ENCODE data around the gene DAD1.
"Not testable (repeated sequence)": the region's sequence is repeated elsewhere in the genome, so short reads cannot be mapped to it uniquely, and the experiment has no call there.

Gene DAD1

DNA sequence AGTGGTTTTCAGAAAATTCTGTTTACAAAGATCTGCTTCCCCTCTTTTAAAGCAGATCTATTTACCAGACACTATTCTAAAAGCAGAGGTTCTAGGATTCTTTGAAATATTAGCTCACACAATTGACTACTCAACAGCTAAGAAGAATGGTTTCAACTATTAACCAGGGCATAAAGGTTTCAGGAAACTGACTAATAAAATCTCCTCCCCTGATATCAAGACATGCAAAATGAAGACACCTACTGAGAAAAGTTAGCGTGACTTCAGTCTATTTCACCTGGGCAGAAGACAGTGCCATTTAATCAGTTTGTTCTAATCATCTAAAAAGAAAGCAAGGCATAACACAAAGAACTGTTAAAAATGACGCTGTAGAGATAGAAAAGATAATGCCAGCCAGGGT, 22.2 kb downstream of the DAD1 start:
- no peak for DNase-seq

DNA sequence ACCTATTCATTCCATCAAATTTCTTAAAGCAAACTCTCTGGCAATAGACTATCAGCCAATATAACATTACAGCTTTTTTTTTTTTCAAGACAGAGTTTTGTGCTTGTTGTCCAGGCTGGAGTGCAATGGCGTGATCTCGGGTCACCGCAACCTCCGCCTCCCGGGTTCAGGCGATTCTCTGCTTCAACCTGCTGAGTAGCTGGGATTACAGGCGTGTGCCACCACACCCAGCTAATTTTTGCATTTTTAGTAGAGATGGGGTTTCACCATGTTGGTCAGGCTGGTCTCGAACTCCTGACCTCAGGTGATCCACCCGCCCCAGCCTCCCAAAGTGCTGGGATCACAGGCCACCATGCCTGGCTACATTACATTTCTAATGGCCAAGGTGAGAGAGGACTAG, 22.8 kb downstream of the DAD1 start:
- DNase-seq, result not testable (repeated sequence)

DNA sequence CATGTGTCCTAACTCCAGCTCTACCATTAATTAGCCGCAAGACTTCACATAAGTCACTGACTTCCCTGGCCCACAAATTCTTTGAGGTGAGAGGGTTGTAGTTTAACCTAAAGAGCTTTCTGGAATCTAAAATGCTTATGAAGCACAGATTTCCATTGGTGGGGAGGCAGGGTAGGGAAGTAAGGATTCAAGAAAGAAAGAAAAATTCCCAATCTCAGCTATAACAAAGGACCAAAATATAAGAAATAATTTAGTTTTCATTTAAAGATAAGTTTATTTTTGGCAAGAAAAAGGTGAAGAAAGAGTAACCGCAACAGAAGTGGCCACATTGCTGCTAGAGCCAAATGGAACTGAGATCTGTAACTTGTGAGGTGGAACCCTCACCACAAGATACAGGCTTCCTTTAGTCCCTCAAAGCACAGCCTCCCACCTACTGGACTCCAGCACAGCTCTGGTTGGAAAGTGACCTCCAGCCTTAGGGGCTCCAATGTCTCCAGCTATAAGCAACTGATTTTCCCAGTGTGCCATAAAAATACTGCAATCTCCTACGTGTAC, 23.6 kb downstream of the DAD1 start:
- no peak for DNase-seq

DNA sequence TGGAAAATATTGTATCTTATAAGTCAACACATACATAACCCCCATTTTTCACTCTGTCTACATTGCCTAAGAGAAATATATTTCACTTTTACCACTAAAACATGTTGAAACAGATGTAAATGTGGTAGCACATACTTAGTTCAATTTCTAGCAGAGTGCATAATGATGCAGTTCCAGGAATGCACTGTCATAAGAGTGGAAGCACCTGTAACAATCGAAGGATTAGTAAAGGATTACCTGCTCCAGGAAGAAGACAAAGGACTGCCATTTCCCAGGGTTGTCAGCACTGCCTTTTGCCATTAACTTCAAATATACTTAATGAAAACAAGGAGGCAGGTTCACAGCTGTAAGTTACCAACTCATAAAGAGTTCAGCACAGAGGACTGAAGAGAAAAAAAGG, 24.6 kb downstream of the DAD1 start:
- DNase-seq, result no peak

DNA sequence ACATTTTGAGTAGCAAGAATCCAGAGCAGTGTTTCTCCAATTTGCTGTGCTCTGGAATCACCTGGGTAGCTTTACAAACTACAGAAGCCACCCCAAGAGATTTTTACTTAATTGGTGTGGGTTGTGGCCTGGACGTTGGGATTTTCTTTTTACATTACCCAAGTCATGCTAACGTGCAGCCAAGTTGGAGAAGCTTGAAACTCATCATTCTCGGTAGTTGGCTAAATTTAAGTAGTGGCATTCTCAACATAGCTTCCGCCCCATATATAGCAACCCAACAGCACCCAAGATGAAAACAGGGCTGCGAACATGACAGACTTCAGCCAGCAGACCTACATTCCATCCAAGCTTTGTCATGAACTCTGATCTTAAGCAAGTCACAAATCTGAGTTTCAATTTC, 25.0 kb downstream of the DAD1 start:
- no peak for DNase-seq

DNA sequence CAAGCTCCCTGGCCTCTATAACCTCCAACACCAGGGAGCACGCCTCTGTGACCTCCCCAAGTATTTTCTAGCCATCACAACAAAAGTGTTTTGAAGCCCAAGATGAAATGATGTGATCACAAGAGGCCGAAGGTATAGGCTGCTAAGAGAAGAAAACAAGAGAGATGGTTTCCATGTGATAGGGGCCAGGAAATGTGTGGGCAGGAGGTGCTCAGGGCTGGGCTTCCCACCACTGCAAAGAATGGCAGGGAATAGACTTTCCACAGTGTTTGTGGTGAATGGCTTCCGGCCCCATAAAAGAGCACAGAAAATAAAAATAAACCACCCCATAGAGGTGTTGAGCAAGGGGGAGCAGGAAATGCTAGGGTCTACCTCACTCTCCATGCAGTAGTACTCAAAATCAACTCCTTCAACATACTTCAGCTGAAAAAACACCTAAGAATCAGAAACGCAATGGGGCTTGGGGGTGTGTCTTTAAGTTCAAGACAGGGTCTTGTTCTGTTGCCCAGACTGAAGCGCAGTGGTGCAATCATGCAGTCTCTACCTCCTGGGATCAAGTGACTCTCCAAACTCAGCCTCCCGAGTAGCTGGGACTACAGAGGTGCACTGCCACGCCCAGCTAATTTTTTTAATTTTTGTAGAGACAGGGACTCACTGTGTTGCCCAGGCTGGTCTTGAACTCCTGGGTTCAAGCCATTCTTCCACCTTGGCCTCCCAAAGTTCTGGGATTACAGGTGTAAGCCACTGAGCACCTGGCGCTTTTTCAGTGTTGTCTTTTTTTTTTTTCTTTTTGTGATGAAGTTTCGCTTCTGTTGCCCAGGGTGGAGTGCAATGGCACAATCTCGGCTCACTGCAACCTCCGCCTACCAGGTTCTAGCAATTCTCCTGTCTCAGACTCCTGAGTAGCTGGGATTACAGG, 27.1 kb downstream of the DAD1 start:
- DNase-seq, result no peak

DNA sequence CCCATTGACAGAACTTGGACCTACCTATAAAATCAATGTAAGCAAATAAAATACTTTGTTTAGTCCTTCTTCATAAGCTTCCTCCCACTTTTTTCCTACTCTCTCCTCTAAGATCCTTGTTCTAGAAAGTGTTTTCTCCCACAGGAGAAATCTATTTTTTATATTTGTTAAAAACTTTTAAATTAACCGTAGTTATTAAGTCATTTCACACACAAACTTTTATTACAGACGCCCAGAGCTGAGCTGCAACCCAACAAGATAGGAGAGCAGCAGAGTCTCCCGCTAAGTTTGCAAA, 27.7 kb downstream of the DAD1 start:
- DNase-seq, result no peak

DNA sequence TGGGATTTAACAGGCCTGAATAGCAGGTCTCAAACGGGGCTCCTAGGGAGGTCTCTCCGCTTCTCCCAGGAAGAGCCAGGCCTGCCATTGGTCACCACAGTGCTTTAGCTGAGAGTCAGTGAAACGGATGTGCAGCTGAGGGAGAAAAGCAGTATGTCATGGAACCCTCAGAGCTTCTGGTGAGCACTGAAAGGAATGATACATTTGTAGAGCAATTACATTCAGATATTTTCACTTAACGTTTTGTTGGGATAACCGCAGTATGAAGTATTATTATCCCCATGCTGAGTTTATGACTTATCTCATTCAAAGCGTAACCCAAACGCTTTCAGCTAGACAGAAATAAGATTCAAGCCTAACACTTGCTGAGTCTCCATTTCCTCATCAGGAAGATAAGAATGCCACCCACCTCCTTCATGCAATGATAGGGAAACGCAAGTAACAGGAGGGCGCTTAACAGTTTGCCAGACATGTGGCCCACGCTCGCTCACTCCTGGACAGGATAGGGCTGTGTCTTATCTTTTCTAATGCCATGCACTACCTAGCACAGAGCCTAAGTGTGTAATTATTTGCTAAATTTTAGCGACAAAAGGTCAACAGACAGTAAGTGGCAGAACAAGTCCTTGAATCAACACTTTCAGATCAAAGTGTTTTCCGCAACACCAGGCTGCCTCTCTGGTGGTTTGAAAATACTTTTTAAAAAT, 28.2 kb downstream of the DAD1 start:
- no peak for DNase-seq

DNA sequence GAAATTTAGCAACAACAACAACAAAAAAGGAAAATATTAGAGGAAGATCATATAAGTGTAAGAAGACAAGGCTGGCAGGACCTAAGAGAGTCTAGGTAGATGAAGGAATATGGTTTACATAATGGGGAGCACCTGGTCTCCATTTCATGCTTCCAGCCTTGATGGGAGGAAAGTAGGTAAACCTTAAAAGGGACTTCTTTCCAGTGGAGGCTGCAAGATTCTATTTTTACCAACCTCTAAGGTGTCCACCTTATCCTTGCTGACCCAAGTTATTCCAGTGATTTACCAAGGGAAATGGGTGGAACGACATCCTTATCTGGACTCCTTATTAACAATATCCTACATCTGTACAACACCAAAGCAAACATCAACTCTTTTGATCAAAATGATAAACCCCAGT, 30.0 kb downstream of the DAD1 start:
- DNase-seq, result no peak

DNA sequence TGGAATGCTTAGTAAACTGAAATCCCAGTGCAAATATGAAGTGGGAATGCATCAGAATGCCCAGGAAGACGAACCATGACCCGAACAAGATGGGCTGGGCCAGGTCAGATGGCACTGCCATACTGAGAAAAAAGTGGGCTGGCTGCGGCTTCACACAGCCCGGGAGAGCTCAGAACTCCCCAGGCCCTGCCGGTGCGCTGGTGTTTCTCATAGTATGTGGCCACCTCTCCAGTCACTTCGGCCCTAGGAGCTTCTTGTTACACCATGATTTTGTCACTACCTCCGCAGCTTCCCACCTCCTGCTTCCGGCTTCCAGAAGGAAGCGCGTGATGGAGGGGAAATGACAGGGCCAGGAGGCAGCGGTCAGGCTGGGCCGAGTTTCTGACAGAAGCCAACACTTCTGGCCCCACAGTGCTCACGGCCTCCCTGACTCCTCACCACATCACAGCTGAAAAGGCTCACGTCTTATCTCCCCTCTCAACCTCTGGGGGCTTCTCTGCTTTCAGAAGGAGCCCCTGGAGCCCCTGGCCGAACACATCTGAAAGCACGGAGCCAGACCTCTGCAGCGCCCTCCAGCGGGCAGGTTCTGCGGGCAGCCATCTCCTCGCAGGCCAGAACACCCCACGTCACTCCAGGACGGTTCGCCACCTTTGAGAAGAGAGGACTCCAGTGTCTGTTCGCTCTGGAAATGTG, 30.7 kb downstream of the DAD1 start:
- DNase-seq, result no peak

DNA sequence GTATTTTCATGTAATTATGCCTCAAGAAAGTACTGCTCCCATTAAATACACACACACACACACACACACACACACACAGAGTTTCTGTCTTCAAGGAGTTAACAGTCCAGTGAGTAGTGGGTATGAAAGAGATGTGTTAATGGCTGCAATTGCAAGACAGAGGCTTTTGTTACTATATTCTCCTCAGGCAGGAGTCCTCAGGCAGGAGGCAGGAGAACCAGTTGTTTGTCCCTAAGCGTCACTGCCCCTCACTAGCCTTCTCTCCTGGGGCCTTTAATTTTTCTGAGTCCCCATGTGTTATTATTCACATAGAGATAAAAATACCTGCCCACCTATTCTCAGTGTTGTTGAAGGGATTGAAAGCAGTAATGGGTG, 31.2 kb downstream of the DAD1 start:
- no peak for DNase-seq

DNA sequence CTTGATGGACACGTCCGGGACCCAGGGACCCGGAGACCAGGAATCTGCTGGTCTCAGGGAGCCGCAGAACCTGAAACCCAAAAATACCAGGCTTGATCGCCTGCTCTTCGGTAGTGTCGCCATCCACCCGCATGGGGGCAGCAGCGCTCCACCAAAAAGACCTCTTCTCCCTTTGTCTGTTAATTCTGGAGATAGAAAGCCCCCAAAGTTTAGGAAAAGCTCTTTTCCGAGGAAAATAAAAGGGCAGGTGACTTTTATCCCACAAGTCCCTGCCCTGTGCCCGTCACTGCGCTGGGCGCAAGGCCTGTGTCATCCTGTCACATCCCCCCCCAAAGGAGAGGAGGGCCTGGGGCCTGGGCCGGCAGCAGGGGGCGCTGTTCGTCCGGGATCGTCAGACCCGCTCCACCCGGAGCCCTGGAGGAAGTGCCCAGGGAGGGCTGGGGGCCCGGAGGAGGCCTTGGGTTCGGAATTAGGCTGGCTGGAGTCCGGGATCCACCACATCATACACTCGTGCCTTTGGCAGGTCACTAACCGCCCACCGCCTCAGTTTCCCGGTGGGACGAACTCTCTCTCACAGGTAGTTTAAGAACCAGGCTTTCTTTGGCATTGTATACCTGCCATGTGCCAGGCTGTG, 31.9 kb downstream of the DAD1 start:
- DNase-seq, result peak; percentile 56 to 60

DNA sequence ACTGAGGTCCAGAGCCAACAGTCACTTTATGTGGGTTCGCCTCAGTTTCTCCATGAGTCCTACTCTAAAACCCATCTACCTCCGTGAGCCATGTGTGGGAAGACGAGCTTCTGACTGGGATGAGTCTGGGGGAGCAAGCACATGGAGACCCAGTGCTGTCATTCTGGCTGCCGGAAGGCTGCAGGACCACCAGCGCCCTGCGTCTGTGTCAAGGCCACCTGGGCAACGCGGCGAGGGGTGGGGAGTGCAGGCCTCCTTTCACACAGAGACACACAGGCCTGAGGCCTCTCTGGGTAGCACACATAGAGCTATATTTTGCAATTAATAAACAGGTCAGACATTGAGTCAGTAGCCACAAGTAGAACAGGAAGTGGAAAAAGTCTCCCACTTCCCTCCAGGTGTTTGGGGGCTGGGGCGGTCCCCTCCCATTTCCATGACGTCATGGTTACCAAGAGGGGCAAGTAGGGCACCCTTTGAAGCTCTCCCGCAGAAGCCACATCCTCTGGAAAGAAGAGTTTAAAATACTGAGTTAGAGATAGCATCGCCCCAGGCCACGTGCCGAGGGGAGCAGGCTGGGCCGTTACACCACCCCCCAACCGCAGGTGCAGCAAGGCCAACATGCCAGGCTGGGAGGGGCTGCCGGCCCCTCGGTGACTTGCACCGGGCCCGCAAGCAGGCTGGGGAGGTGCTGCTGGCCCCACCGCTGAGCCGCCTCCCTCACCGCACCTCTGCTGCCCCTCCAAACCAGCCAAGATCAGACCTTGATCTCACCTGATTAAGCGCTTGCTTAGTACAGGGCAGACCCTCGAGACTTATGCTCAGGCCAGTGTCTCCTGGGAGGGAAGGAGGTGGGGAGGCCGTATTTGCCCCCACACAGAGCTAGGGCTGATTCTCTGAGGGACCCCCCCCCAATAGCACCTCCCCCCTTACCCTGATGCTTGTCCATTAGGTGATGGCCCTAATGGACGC, 32.7 kb downstream of the DAD1 start:
- DNase-seq, result no peak

DNA sequence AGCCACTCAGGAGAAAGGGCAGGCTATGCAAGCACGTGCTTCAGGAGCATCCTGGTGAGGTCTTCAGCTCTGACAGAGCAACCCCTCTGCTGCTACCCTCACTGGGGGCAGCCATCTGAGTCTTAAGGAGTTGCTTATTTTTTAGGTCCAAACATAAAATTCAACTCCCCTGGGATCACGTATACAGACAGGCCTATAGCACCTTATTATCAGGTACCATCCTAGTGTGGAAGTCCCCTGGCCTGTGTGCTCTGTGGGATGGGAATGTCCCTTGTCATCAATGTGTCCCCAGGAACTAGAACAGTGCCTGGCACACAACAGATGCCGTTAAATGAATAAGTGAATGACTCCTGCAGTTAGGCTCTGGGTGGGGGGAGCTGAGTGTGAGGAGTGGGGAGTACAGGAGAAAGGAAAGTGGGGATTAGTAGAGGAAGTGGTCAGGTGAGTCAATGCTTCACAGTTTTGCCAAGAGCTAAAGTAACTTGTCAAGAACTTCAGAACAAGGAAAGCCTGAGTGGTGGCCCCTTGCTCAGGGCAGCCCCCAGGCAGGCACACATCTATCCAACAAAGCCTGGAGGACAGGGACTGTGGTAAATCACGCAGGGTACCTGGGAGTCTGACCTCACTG, 33.5 kb downstream of the DAD1 start:
- no peak for DNase-seq

DNA sequence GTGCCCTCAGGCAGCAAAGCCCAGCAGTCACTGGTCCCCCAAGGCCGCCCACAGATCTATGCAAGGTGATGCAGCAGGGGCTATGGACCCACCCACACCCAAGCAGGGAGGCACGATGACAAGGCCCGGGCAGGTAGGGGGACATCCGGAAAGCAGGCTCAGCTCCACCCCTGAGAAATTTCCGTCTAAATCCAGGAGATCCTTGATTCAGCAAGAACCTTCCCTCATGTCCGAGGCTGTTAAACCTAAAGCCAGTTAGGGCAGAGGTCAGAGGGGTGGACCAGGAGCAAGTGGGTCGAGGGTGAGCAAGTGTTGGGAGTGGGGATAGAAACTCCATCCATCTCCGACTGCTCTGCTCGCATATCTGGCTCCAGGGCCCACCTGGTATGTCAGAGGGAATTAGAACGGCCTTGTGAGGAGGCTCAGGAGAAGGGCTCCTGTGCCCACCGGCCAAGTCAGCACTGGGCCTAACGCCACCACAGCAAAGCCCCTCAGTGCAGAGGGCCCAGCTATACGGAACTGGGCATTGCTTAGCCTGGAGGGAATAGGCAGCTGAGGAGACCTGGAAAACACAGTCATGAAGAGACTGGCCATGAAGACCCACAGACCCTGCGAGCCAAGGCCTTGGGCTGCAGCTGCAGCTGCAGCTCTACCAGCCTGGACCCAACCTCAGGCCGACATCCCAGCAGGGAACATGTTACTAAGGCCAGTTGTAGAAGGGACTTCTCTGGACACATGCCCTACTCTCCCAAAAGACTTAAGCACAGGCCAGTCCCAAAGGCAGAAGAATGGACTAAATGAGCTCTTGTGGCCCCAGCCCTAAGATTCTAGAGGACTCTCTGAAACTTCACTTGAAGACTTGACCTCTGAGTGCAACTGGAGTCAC, 34.3 kb downstream of the DAD1 start:
- no peak for DNase-seq

DNA sequence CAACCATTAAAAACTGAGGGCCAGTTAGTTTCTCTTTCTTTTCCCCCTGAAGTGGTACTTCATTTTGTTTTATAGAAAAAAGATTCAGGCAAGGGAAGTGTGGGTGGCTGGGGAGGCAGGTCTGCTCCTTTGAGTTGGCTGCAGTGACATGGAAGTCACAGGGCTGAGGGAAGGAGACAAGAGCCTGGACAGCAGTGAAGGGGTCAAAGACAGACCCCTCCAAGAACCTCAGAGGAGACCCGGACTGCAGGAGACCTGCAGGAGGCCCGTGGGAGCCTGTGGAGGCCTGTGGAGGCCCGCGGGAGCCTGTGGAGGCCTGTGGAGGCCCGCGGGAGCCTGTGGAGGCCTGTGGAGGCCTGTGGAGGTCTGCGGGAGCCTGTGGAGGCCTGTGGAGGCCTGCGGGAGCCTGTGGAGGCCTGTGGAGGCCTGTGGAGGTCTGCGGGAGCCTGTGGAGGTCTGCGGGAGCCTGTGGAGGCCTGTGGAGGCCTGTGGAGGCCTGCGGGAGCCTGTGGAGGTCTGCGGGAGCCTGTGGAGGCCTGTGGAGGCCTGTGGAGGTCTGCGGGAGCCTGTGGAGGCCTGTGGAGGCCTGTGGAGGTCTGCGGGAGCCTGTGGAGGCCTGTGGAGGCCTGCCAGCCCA, 35.0 kb downstream of the DAD1 start:
- DNase-seq, result not testable (repeated sequence)

DNA sequence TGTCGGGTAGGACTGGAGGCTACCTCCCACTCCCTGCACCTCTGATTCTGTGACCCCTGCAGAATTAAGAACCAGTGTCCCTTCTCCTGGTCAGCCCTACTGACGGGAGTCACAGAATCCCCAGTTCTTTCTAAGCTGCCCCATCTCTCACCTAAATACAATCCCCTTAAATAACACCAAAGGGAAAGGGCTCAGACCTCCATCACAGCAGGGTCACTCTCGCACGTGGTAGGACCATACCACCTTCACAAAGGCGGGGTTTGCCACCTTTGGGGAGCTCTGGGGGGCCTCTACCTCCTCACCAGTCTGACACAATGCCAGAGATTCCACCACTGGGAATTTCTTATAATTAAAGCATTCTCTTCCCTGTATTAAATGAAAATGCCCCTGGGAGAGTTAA, 35.6 kb downstream of the DAD1 start:
- no peak for DNase-seq

DNA sequence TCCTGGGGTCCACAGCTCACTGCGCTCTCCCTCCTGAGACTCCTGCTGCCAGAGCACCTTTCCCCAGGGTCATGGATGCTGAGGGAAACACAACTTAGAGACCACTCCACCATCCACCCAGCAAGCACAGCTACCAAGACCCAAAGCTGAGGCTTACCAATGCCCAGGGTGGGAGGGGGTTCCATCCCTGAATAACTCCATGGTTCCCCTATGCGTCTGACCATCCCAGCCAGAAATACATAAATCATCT, 36.3 kb downstream of the DAD1 start:
- DNase-seq, result no peak

DNA sequence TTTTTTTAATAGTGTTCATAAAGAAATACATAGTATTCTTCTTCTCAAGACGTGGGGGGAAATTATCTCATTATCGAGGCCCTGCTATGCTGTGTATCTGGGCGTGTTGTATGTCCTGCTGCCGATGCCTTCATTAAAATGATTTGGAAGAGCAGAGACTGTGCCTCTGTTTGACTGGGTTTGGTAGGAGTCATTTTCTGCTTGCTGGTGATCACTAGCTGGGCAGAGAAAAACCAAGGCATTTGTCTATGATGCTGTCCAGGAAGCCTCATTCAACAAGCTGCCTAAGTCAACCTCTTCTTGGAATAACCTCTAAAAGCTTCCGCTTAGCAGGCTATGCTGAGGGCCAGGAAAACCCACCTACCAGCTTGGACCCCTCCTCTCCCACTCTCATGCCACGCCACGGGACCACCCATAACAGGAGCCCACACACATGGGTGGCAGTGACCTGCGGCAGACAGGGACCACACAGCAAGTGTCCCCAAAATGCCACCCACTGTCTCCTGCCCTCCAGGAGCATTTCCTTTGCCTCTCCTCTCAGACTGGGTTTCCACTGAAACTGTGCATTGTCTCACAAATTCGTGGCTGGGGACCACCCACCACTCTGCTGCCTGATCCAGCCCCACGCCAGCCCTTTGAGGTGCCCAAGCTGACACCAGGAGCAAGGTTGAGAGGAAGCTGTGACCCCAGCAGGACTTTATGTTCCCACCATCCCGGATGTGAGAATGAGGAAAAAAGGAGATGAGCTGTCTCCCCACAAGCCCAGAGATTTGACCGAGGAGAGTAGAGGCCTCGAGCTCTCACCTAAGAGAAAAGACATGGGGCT, 36.8 kb downstream of the DAD1 start:
- no peak for DNase-seq

Measured in hippocampal formation (tissue), 2 donors.